HG02938 (cell line): ENCODE measurements around the gene C10orf90.

ENCODE experiments used
- ATAC-seq: cut with Tn5 transposase; IDR thresholded peaks from one replicate; pipeline ENCODE4 v1.9.1; 2021; ENCODE audit warnings: mild to moderate bottlenecking, moderate library complexity; ENCODE audit not compliant: unreplicated experiment

Gene C10orf90

DNA sequence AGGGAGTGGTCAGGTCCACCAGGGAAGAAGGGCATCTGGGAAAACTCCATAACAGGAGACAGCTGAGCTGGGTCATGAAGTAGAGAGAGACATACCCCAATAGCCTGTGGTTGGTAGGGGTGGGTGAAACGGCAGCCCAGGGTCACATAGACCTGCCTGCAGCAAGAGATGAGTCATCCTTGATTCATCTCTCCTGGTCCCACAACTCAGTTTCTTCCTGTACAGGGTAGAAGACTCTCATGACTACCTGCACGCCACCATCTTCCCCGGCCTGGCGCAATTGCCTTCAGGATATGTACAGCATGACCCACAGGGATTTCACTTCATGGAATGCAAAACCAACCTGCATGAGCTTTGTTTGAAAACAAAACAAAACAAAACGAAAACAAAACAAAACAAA, 237.1 kb downstream of the C10orf90 start:
- ATAC-seq = no peak

DNA sequence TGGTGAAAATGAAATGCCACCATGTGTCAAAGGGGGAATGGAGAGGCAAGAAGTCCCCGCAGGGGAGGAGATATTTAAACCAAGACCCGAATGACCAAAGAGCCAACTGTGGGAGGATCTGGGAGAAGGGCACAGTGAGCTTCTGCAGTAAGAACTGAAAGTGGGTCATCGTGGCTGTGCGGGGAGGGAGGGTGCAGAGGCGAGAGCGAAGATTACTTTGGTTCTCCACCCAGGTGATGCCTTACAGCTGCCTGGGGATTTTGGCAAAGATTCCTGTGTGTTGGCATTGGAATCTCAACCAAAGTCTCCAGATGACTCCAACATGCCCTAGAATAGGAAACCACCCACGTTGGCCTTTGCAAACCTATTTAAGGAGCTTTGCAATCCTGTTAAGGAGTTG, 238.0 kb downstream of the C10orf90 start:
- no peak for ATAC-seq

DNA sequence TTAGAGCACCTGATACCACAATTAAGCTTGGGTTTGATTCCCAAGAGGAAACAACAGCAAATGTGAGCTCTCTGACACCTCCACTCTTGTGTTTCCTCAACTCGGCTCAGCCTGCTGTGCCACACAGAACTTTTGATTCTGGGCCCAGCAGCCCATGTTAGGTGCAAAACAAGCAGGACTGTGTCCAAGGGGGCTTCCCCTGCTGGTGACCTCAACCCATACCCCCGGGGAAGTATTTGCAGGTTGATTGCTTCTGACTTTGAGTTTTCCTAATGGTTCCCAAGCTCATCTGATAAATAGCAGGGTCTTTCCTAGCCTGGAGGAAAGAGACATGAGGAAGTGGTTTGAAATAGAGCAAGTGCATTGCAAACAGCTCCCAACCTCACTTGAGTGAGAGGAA, 238.7 kb downstream of the C10orf90 start:
- ATAC-seq = no peak

- no peak for ATAC-seq
Measured at GRCh38 chr10:126430512-126430911, 240.0 kb downstream of the C10orf90 start.

GRCh38 chr10:126429275-126429674, 241.2 kb downstream of the C10orf90 start:
- ATAC-seq = no peak

- no peak for ATAC-seq
Measured at GRCh38 chr10:126425489-126426065, 244.9 kb downstream of the C10orf90 start.

DNA sequence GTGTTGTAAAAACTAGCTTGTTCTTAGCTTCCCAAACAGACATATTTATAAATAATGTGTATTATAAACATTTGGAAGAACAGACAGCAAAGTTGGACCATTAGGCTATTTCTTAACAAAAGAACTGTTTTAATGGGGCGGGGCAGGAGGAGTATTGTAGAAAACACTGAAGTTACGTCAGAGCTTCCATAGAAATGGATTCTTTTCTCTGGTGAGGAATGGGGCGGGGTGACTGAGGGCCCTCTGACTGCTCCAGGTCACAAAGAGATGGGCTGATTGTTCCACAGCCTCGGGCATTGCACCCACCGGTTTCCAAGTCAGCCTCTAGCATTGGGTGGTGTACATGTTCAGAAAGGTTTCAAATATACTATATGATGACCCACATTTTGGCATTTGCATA, 245.5 kb downstream of the C10orf90 start:
- ATAC-seq = no peak

DNA sequence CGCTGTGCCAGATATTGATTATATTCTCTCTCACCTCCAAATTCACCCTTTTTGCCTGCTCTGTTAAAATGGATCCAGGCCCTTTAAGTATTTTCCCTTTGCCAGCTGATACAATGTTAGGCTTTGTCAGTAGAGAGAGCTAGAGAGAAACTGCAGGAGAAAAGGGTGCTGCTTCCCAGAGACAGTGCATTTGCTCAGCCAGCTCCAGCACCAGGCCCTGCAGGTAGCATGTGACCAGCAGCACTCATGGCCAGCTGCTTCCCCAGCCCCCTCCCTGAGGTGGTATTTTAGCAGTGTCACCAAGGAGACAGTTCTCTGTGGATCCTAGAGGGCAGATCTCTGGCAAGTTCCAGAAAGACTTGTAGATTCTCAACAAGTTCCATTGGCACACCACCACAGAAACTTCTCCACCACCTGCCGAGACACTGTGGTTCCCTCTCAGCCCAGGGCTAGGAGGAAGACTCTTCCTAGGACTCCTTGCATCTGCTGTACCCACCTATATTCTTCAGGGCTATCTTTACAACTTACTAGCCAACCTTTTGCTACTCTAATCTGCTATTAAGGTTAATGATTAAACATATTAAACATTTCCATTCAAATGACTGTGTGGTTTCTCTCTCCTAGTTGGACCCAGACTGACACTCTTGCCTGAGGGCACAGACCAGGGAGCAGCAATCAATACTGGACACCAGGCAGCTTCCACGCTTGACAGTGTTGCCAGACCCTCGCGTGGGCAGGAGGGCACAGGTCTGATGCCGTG, 246.6 kb downstream of the C10orf90 start:
- no peak for ATAC-seq

GRCh38 chr10:126422567-126422966, 247.9 kb downstream of the C10orf90 start:
- no peak for ATAC-seq

DNA sequence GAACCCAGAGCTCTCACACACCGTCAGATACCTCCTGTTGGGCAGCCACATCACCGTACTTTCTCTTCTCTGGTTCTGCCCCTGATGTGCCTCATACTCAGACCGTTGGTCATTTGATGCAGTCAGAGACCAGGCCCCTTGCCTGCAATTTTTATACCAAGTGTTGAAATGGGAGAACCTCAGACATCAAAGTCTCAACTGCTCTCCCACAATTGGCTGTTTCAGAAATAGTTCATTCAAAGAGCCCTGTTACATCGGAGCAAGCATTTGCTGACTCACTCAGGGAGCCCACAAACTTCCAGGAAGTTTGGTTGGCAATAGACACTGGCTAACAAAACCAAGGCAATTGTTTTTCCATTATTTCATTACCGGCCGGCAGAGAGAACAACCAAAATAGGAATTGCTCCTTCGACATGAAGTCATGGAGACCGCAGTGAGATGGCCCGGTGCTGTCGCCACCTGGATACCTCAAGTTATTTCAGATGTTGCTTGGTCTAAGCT, 248.7 kb downstream of the C10orf90 start:
- no peak for ATAC-seq

DNA sequence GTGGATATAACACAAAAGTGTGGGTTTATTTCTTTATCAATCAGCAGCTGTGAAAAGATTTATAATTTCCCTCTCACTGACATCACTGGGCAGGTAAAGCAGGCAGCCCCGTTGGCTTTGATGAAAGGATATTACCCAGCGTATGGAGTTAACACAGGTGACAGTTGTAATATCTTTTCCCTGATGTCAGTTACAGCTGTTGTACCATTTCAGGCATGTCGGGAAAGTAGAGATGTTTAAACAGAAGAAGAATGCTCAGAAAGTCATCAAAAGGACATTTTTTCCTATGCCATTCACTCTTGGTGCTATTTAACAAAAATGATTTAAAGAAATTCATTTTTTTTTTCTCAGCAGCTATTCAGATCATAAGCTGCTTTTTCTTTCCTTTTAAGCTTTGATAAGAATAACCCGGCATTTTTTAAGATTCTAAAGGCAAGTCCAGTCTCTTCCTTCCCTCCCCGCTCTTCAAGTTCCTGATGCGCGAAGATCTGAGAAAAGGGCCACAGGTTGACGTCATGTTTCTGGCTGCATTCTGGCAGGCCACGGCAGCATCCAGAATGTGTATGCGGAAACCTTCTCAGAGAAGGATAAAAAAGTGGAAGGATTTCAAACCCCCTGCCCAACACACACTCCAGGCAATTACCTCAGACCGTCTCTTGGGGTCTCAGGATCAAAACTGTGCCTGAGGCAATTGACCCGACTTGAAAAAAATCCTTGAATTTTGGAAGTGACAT, 249.8 kb downstream of the C10orf90 start:
- ATAC-seq = no peak

GRCh38 chr10:126417220-126417825, 253.2 kb downstream of the C10orf90 start:
- ATAC-seq = no peak

- no peak for ATAC-seq
Measured at GRCh38 chr10:126409821-126410220, 260.7 kb downstream of the C10orf90 start.

GRCh38 chr10:126408953-126409641, 261.4 kb downstream of the C10orf90 start:
- ATAC-seq = no peak

DNA sequence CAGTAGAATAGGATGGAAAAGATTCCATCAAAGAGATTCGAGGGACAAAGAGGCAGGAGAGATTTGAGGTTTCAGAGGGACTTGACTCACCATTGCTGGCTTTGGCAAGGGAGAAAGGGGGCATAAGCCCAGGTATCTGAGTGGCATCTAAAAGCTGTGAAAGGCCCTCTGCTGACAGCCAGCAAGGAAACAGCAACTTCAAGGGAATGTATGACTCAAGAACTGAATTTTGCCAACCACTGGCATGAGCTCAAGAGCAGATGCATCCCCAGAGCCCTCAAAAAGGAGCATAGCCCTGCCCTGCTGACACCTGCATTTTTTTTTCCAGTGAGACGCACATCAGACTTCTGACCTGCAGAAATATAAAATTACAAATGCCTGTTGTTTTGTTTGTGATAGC, 262.7 kb downstream of the C10orf90 start:
- ATAC-seq = no peak

GRCh38 chr10:126405239-126405775, 265.2 kb downstream of the C10orf90 start:
- no peak for ATAC-seq

GRCh38 chr10:126402721-126403695, 267.5 kb downstream of the C10orf90 start:
- ATAC-seq = no peak

GRCh38 chr10:126400641-126401040, 269.9 kb downstream of the C10orf90 start:
- no peak for ATAC-seq

DNA sequence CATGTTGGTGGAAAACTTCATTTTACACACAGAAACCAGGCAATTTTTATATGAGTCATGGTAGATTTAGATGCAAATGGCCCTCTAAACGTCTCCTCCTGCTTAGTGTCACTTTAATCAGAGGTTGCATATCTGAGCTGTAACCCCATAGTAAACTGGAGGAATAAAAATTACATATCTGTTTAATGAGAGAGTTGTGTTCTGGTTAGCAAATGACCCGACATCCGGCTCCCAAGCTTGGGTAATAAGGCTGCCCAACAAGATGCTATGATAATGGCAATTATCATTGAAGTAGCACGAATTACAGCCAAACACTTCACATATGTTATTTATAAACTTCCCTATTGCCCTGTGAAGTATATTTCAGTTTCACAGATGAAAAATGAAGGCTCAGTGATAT, 271.6 kb downstream of the C10orf90 start:
- no peak for ATAC-seq
